Erythroblast (primary cell): ENCODE data around the gene SPSB1.

Experiments
- DNase-seq, 2 experiments: peaks; one replicate each; lab custom pipeline; 2025; lab: John Stamatoyannopoulos, UW
- GATA1 ChIP-seq: IDR thresholded peaks from 2 replicates; pipeline ENCODE4 v1.6.1; 2011; ENCODE audit warnings: low read depth, mild to moderate bottlenecking, control low read depth, low read length, moderate library complexity
- POLR2A ChIP-seq: IDR thresholded peaks from 2 replicates; pipeline ENCODE4 v1.6.1; 2011; ENCODE audit warnings: mild to moderate bottlenecking, low read length

Gene SPSB1

DNA sequence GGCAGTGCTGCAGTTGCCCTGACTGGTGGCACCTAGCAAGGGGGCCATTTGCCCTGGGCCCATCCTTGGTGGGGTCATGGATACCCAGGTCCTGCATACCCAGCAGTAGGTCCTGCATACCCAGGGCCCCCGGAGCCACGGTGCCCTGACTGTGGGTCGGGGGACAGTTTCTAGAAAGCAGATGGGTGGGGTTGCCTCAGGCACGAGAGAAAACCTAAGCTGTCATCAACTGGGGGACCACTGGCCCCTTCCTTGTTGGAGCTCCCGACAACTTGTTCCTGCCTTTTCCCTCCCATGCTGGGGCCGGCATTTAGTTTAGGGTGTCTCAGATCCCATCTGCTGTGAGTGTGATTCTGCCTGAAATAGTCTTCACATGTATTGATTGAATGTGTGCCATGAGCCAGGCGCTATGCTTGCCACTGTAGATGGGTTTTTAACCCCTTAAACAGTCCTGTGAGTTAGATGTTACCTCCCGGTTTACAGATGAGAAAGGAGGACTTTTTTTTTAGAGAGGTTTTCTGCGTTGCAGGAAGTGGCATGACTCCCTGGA is 15.6 kb downstream of the SPSB1 start:
- no peak for TF ChIP-seq GATA1
- TF ChIP-seq POLR2A: no peak
- no peak for DNase-seq

DNA sequence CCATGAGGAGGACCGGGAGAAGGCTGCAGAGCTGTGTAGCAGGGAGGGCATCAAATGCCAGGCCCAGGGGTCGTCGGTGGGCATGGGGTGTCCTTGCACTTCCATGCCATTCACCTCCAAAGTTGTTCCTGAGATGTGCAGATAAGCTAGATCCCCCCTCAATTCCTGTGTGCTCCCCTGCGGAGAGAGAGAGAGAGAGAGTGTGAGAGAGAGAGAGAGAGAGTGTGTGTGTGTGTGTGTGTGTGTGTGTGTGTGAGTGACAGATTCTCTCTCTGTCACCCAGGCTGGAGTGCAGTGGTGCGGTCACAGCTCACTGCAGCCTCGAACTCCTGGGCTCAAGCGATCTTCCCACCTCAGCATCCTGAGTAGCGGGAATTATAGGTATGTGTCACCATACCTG is 16.4 kb downstream of the SPSB1 start:
- no peak for TF ChIP-seq GATA1
- TF ChIP-seq POLR2A: no peak
- no peak for DNase-seq

- DNase-seq: no peak
- TF ChIP-seq POLR2A (no peak), GATA1 (no peak)
Measured at GRCh38 chr1:9309991-9310390, 17.3 kb downstream of the SPSB1 start.

- DNase-seq: no peak
- no peak for TF ChIP-seq POLR2A
- TF ChIP-seq GATA1: no peak
Measured at GRCh38 chr1:9311029-9311428, 18.3 kb downstream of the SPSB1 start.

- DNase-seq: no peak
- TF ChIP-seq GATA1 (no peak), POLR2A (no peak)
Measured at GRCh38 chr1:9311479-9311878, 18.8 kb downstream of the SPSB1 start.

- no peak for DNase-seq
- TF ChIP-seq GATA1 (no peak), POLR2A (no peak)
Measured at GRCh38 chr1:9312168-9312720, 19.6 kb downstream of the SPSB1 start.

DNA sequence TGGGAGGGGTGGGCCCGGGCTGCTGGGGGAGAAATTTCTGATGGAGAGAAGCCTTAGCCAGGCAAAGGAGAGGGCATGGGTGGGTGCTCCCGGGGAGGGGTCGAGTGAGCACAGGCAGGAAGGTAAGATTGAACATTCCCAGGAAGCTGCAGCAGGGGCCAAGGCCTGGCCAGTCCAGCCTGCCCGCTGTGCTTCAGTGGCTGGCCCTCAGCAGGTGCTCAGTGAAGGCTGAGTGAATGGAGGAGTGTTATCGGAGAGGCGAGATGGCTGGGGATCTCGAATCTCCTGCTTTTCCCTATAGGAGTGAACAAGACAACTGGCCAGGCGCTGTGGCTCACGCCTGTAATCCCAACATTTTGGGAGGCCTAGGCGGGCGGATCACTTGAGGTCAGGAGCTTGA is 20.9 kb downstream of the SPSB1 start:
- TF ChIP-seq GATA1 (no peak), POLR2A (no peak)

GRCh38 chr1:9314111-9314510 is 21.4 kb downstream of the SPSB1 start:
- DNase-seq: no peak
- no peak for TF ChIP-seq POLR2A
- TF ChIP-seq GATA1: no peak

More for the DNA sequence above, 20.9 kb downstream of the SPSB1 start:
- no peak for DNase-seq

GRCh38 chr1:9314711-9315379 is 22.2 kb downstream of the SPSB1 start:
- no peak for DNase-seq
- TF ChIP-seq GATA1 (no peak), POLR2A (no peak)

DNA sequence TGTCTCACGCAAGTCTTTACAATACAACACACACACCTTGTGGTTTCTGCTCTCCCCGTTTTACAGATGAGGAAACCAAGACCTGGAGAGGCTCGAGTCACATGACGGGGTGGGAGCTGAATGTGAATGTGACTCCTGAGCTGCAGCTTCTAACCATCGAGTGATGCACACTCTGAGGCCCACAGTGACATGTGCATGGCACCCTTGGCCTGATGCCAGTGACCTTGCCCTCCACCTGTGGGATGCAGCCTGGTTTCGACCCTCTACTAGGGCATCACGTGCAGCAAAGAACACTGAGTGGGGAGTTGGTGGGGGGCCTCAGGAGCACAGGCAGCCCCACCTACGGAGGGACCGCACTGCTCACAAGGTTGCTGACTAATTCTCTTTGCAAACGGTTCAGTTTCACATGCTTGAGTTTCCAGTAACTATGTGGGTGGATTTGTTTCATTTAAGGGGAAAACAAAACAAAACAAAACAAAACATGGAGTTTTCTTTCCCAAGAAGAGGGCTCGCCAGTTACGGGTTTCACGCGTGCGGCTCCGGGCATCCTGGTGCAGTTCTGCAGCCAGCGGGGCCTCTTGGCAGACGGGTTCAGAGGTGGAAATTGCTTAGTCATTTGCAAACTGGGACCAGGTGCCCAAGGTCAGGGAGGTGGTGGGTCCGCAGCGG is 22.9 kb downstream of the SPSB1 start:
- no peak for DNase-seq
- TF ChIP-seq POLR2A: no peak
- no peak for TF ChIP-seq GATA1

GRCh38 chr1:9316080-9316444 is 23.4 kb downstream of the SPSB1 start:
- no peak for TF ChIP-seq GATA1
- TF ChIP-seq POLR2A: no peak
- no peak for DNase-seq

DNA sequence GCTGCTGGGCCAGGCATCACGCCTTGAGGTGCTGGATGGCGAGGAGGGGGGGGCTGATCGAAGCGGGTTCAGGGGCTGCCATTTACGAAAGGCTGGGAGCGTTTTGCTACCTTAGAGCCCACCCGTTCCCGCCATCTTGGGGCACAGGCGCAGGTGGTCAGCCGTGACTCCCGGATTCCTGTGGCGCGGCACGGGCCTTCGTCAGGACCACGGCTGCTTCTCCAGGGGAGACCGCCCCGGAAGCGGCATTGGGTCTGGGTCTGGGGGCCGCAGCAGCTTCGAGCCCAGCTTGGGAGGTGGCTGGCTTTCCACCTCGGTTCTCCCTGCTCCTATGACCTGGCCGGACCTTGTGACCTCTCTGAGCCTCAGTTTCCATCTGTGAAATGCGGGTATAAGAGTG is 23.8 kb downstream of the SPSB1 start:
- TF ChIP-seq GATA1 (no peak), POLR2A (no peak)
- DNase-seq: no peak

- DNase-seq: no peak
- TF ChIP-seq GATA1: no peak
- TF ChIP-seq POLR2A: no peak
Measured at GRCh38 chr1:9317072-9317471, 24.4 kb downstream of the SPSB1 start.
